DND-41 (cell line): ENCODE data around the gene ERICH2.

ENCODE experiments used
- ATAC-seq: fragments of 200-7000 bp; cut with Tn5 transposase; 3 replicates; pipeline ENCODE4 v1.9.1; 2021; ENCODE audit warnings: low read depth; ENCODE audit not compliant: insufficient read depth
- DNase-seq: peaks from one replicate; pipeline ENCODE4 v3.0.0-alpha.2; 2020
- H2AFZ ChIP-seq: 2 replicates; pipeline ENCODE4 v1.6.0; 2012; ENCODE audit warnings: low read depth, low read length
- H3K27ac ChIP-seq: 2 replicates; pipeline ENCODE4 v1.5.1; 2012; ENCODE audit warnings: low read length, inconsistent platforms
- H3K27me3 ChIP-seq: fragments of 200-600 bp; sonication (generic); 2 replicates; pipeline ENCODE4 v1.6.0; 2012; ENCODE audit warnings: low read length, mild to moderate bottlenecking, inconsistent platforms; ENCODE audit not compliant: insufficient read depth, poor library complexity
- H3K36me3 ChIP-seq: 2 replicates; pipeline ENCODE4 v1.5.1; 2012; ENCODE audit warnings: low read length, inconsistent platforms; ENCODE audit not compliant: insufficient read depth
- H3K4me1 ChIP-seq: 2 replicates; pipeline ENCODE4 v1.5.1; 2012; ENCODE audit warnings: mild to moderate bottlenecking, low read length; ENCODE audit not compliant: insufficient read depth
- H3K4me2 ChIP-seq: 2 replicates; pipeline ENCODE4 v1.6.0; 2012; ENCODE audit warnings: mild to moderate bottlenecking, moderate library complexity, low read length, inconsistent platforms; ENCODE audit not compliant: insufficient read depth
- H3K4me3 ChIP-seq, 2 experiments: fragments of 200-600 bp in 1 of 2; shearing (Covaris generic) in 1 of 2; 2 replicates each; pipeline ENCODE4 v1.5.1; 2012 to 2016; ENCODE audit warnings: inconsistent platforms in 2 of 2, low read length in 2 of 2, mild to moderate bottlenecking in 2 of 2, low read depth in 1 of 2, moderate library complexity in 1 of 2
- H3K79me2 ChIP-seq: 2 replicates; pipeline ENCODE4 v1.6.0; 2012; ENCODE audit warnings: low read length, inconsistent platforms; ENCODE audit not compliant: insufficient read depth
- H3K9ac ChIP-seq: 2 replicates; pipeline ENCODE4 v1.6.0; 2012; ENCODE audit warnings: low read depth, mild to moderate bottlenecking, inconsistent platforms, low read length, moderate library complexity
- H3K9me3 ChIP-seq: 2 replicates; pipeline ENCODE4 v1.5.1; 2012; ENCODE audit warnings: low read length, moderate library complexity, mild to moderate bottlenecking, inconsistent platforms; ENCODE audit not compliant: insufficient read depth, severe bottlenecking
- H4K20me1 ChIP-seq: 2 replicates; pipeline ENCODE4 v1.6.0; 2012; ENCODE audit warnings: low read length; ENCODE audit not compliant: insufficient read depth
- CTCF ChIP-seq: IDR thresholded peaks from 2 replicates; pipeline ENCODE4 v1.5.1; 2012; ENCODE audit warnings: borderline replicate concordance, low read length, moderate library complexity, mild to moderate bottlenecking; ENCODE audit not compliant: poor library complexity, severe bottlenecking; ENCODE audit errors: extremely low read depth
- EZH2 ChIP-seq: IDR thresholded peaks from 3 replicates; pipeline ENCODE4 v1.6.1; 2012; ENCODE audit warnings: borderline replicate concordance, low read depth, mild to moderate bottlenecking, moderate library complexity, low read length, inconsistent platforms; ENCODE audit not compliant: severe bottlenecking

Gene ERICH2

GRCh38 chr2:170817093-170818035 is 47.2 kb downstream of the ERICH2 start:
- Histone ChIP-seq H3K4me2 (no peak overlapping the region), H3K36me3 (no peaks in the 10 kb centered on the region), H2AFZ (no peak overlapping the region), H4K20me1 (no peaks in the 10 kb centered on the region), H3K4me3 (no peak overlapping the region), H3K9me3 (no peaks in the 10 kb centered on the region), H3K27ac (no peak overlapping the region), H3K9ac (no peak overlapping the region), H3K4me1 (no peaks in the 10 kb centered on the region), H3K27me3 (peaks cover 4% of the 10 kb centered on the region), H3K79me2 (no peaks in the 10 kb centered on the region)
- TF ChIP-seq EZH2, result no peak
- TF ChIP-seq CTCF, result no peak
- DNase-seq (no peak), ATAC-seq (no peak)

GRCh38 chr2:170818036-170818751 is 48.0 kb downstream of the ERICH2 start:
- H3K27me3 ChIP-seq, result peaks cover 4% of the 10 kb centered on the region
- DNase-seq, result no peak

GRCh38 chr2:170818752-170819470 is 48.7 kb downstream of the ERICH2 start:
- Histone ChIP-seq H3K4me1 (no peaks in the 10 kb centered on the region), H4K20me1 (no peaks in the 10 kb centered on the region), H3K4me2 (no peak overlapping the region), H3K36me3 (no peaks in the 10 kb centered on the region), H3K79me2 (no peaks in the 10 kb centered on the region), H3K9me3 (no peaks in the 10 kb centered on the region), H3K27me3 (peaks cover 4% of the 10 kb centered on the region), H3K4me3 (no peak overlapping the region), H3K27ac (no peak overlapping the region), H2AFZ (no peak overlapping the region), H3K9ac (no peak overlapping the region)
- TF ChIP-seq EZH2 (no peak), CTCF (no peak)
- ATAC-seq, result no peak
- no peak for DNase-seq

More at GRCh38 chr2:170818036-170818751, 48.0 kb downstream of the ERICH2 start:
- Histone ChIP-seq H3K4me1 (no peaks in the 10 kb centered on the region), H3K9ac (no peak overlapping the region), H3K9me3 (no peaks in the 10 kb centered on the region), H3K4me3 (no peak overlapping the region), H4K20me1 (no peaks in the 10 kb centered on the region), H3K4me2 (no peak overlapping the region), H2AFZ (no peak overlapping the region), H3K79me2 (no peaks in the 10 kb centered on the region), H3K36me3 (no peaks in the 10 kb centered on the region), H3K27ac (no peak overlapping the region)
- ATAC-seq, result no peak
- TF ChIP-seq CTCF, result no peak
- no peak for TF ChIP-seq EZH2
